GM12878 (cell line): ENCODE measurements around the gene FMNL2. TPM values are rescaled to one million over a fixed set of nuclear protein-coding genes. Genes with fewer than 3 reads are reported as not detected.

Experiments
- ATAC-seq: fragments of 200-7000 bp; cut with Tn5 transposase; 3 replicates; pipeline ENCODE4 v1.9.1; 2020; ENCODE audit warnings: mild to moderate bottlenecking, moderate library complexity
- BruUV-seq: library from RNA; stranded (reverse); fragments of 400-500 nt; replicated peaks from 2 replicates; lab custom pipeline; 2021; lab: Mats Ljungman, UMichigan
- CTCF ChIA-PET: fragments of 300-600 bp; sonication (Branson Sonifier 250); formaldehyde crosslinking; extraction: SDS; loops from one replicate; lab custom pipeline; 2021; ENCODE audit warnings: inconsistent platforms; lab: Yijun Ruan, JAX
- POLR2A ChIA-PET: fragments of 350-600 bp; formaldehyde crosslinking; extraction: SDS; loops from one replicate; lab custom pipeline; 2021; ENCODE audit warnings: inconsistent platforms; lab: Charles Lee
- RAD21 ChIA-PET: fragments of 300-600 bp; sonication (Branson Sonifier 250); formaldehyde crosslinking; loops from one replicate; lab custom pipeline; 2023; ENCODE audit warnings: antibody characterized with exemption; ENCODE audit not compliant: unreplicated experiment; lab: Charles Lee
- SMC1A ChIA-PET: fragments of 300-600 bp; sonication (Branson Sonifier 250); formaldehyde crosslinking; loops from one replicate; lab custom pipeline; 2023; ENCODE audit not compliant: unreplicated experiment, uncharacterized antibody; lab: Charles Lee
- DNase-seq: peaks from one replicate; pipeline ENCODE4 v3.0.0-alpha.2; 2011; ENCODE audit warnings: low read depth, low spot score
- FAIRE-seq: peaks from 3 replicates; lab custom pipeline; 2011; peaks lifted over from hg19 to GRCh38; lab: Jason Lieb, UNC
- H2AFZ ChIP-seq: 2 replicates; pipeline ENCODE4 v1.6.0; 2011; ENCODE audit warnings: low read depth, low read length, control low read depth; ENCODE audit not compliant: control insufficient read depth
- H3K27ac ChIP-seq: 2 replicates; pipeline ENCODE4 v1.5.1; 2011; ENCODE audit warnings: control low read depth; ENCODE audit not compliant: control insufficient read depth, insufficient read depth
- H3K27me3 ChIP-seq, 2 experiments: replicated peaks in 1 of 2; 2 replicates each; pipeline versions ENCODE4 v1.6.0 to v1.6.1; 2011; ENCODE audit warnings: low read length in 1 of 2; ENCODE audit not compliant: control insufficient read depth in 2 of 2, insufficient read depth in 2 of 2
- H3K36me3 ChIP-seq, 2 experiments: 2 replicates each; pipeline ENCODE4 v1.5.1; 2011; ENCODE audit warnings: low read length in 1 of 2; ENCODE audit not compliant: control insufficient read depth in 2 of 2, insufficient read depth in 2 of 2
- H3K4me1 ChIP-seq: 2 replicates; pipeline ENCODE4 v1.6.1; 2011; ENCODE audit warnings: mild to moderate bottlenecking, low read length, moderate library complexity, mixed read lengths; ENCODE audit not compliant: control insufficient read depth, insufficient read depth
- H3K4me2 ChIP-seq: 2 replicates; pipeline ENCODE4 v1.6.0; 2011; ENCODE audit warnings: control low read depth; ENCODE audit not compliant: control insufficient read depth, insufficient read depth
- H3K4me3 ChIP-seq: fragments of 200-600 bp; sonication (generic); 2 replicates; pipeline ENCODE4 v1.5.1; 2016
- H3K79me2 ChIP-seq: 2 replicates; pipeline ENCODE4 v1.6.0; 2011; ENCODE audit warnings: low read length; ENCODE audit not compliant: control insufficient read depth, insufficient read depth
- H3K9ac ChIP-seq: 2 replicates; pipeline ENCODE4 v1.8.0; 2011; ENCODE audit warnings: low read length, control low read depth, mixed read lengths; ENCODE audit not compliant: control insufficient read depth, insufficient read depth
- H3K9me3 ChIP-seq: replicated peaks from 3 replicates; pipeline ENCODE4 v1.5.1; 2011; ENCODE audit warnings: mild to moderate bottlenecking, low read length; ENCODE audit not compliant: control insufficient read depth, insufficient read depth
- H4K20me1 ChIP-seq: 2 replicates; pipeline ENCODE4 v1.6.0; 2011; ENCODE audit not compliant: control insufficient read depth, insufficient read depth
- IKZF1 ChIP-seq: fragments of 450-650 bp; conservative IDR thresholded peaks from 2 replicates; pipeline ENCODE4 v1.6.1; 2017; ENCODE audit warnings: antibody characterized with exemption, mild to moderate bottlenecking
- NFIC ChIP-seq: IDR thresholded peaks from 2 replicates; pipeline ENCODE4 v1.6.1; 2012; ENCODE audit warnings: low read depth, mild to moderate bottlenecking, inconsistent platforms, low read length, moderate library complexity
- NR2C1 ChIP-seq: fragments of 450-650 bp; IDR thresholded peaks from 2 replicates; pipeline ENCODE4 v1.6.1; 2017; ENCODE audit warnings: antibody characterized with exemption, mild to moderate bottlenecking, moderate library complexity
- PAX8 ChIP-seq: fragments of 450-650 bp; IDR thresholded peaks from 2 replicates; pipeline ENCODE4 v1.6.1; 2017; ENCODE audit warnings: mild to moderate bottlenecking, moderate library complexity
- POLR2AphosphoS5 ChIP-seq: IDR thresholded peaks from 2 replicates; pipeline ENCODE4 v1.6.1; 2011; ENCODE audit warnings: mild to moderate bottlenecking, low read length, inconsistent platforms
- SMAD5 ChIP-seq: IDR thresholded peaks from 2 replicates; pipeline ENCODE4 v1.6.1; 2016; ENCODE audit warnings: antibody characterized with exemption, low read depth
- SPI1 ChIP-seq: IDR thresholded peaks from 2 replicates; pipeline ENCODE4 v1.6.1; 2011; ENCODE audit warnings: low read depth, mild to moderate bottlenecking, low read length, moderate library complexity, borderline replicate concordance; ENCODE audit not compliant: insufficient read depth
- STAT3 ChIP-seq: IDR thresholded peaks from 2 replicates; pipeline ENCODE4 v1.6.1; 2011; ENCODE audit warnings: low read depth, low read length, improper control_type of control experiment
- TBL1XR1 ChIP-seq: IDR thresholded peaks from 2 replicates; pipeline ENCODE4 v1.6.1; 2012; ENCODE audit warnings: low read depth, low read length, improper control_type of control experiment
- YY1 ChIP-seq: IDR thresholded peaks from 2 replicates; pipeline ENCODE4 v1.6.1; 2011; ENCODE audit warnings: low read depth, mild to moderate bottlenecking, low read length
- WGBS: methylation state at CpG from one replicate; pipeline ENCODE4 v1.1.6; 2016; ENCODE audit warnings: low lambda C conversion rate; ENCODE audit not compliant: insufficient replicate concordance, insufficient coverage; ENCODE audit errors: missing lambda C conversion rate; 5-methylcytosine and 5-hydroxymethylcytosine counted together
- in situ Hi-C: fragments of 300-500 bp; cut with MboI; formaldehyde crosslinking; loops from 9 replicates; pipeline ENCODE4 v1.14.3; 2018; ENCODE audit warnings: mixed read lengths
- intact Hi-C: fragments of 100-400 bp; cut with micrococcal nuclease; formaldehyde crosslinking; loops from one replicate; pipeline ENCODE4 v1.14.2; 2022; ENCODE audit not compliant: unreplicated experiment
- polyA plus RNA-seq, 11 experiments: library from polyadenylated mRNA; depleted of rRNA in 4 of 11; unstranded in 6 of 11; stranded (reverse) in 5 of 11; fragments of >200 nt; fragmentation: Nextera tagmentation in 4 of 11; fragmentation: Illumina TruSeq in 1 of 11; extraction: Ambion mirVana in 4 of 11; extraction: Trizol in 1 of 11; gene quantifications; 1 replicate in 1 of 11; 2 replicates in 10 of 11; pipeline versions ENCODE4 v1.2.1 to v1.2.3, GENCODE V29; 2011 to 2016; ENCODE audit warnings: inconsistent platforms in 2 of 11, missing spikeins in 2 of 11, low read depth in 1 of 11
- total RNA-seq, 4 experiments: library from RNA; depleted of rRNA in 3 of 4; stranded (reverse); fragments of >200 nt in 3 of 4; fragmentation: Illumina TruSeq in 1 of 4; extraction: Trizol in 1 of 4; gene quantifications; 2 replicates each; pipeline versions ENCODE4 v1.2.1 to v1.2.3, GENCODE V29; 2013 to 2021
- TF ChIP-seq, protein P1 (sequence below): IDR thresholded peaks from 2 replicates; pipeline ENCODE4 v1.6.1; 2011; ENCODE audit warnings: low read depth, mild to moderate bottlenecking, low read length, moderate library complexity, borderline replicate concordance; ENCODE audit errors: extremely low read depth
- TF ChIP-seq, protein P2 (sequence below): fragments of 450-650 bp; formaldehyde crosslinking; IDR thresholded peaks from 2 replicates; pipeline ENCODE4 v1.5.0; 2022; ENCODE audit warnings: mild to moderate bottlenecking, missing genetic modification characterization

FMNL2 gene
- total and polyA plus RNA-seq, 10 of the 15 experiments (the other 5 are each of a cell fraction or from before 2014, with no cell fraction given): 0.13 to 9.9 (median 0.35) TPM

- WGBS: 71% methylated on average over 3 of the region's 4 CpGs
- Histone ChIP-seq H2AFZ (no peak overlapping the region), H3K4me2 (no peak overlapping the region), H4K20me1 (no peaks in the 10 kb centered on the region), H3K79me2 (no peaks in the 10 kb centered on the region), H3K9ac (no peak overlapping the region), H3K36me3 (no peaks in the 10 kb centered on the region), H3K4me3 (no peak overlapping the region), H3K27ac (no peak overlapping the region), H3K4me1 (no peaks in the 10 kb centered on the region), H3K27me3 (no peaks in the 10 kb centered on the region), H3K9me3 (no peaks in the 10 kb centered on the region)
- ATAC-seq: no peak
- SMC1A ChIA-PET: interaction anchor here (0.8 to 1.6 kb wide), 3 partner anchors 11 to 76 kb away, joined by 3 read pairs; no protein-coding TSS in a partner anchor
- POLR2A ChIA-PET: no interaction called here
- no peak for FAIRE-seq
- CTCF ChIA-PET: interaction anchor here (1.7 to 1.8 kb wide), 2 partner anchors 10 to 137 kb away, joined by 4 to 7 read pairs; no protein-coding TSS in a partner anchor
- intact Hi-C loops (no loop called here), in situ Hi-C loops (no loop called here)
- RAD21 ChIA-PET: interaction anchor here (1.0 kb wide), 1 partner anchor 26 kb away, joined by 3 read pairs; no protein-coding TSS in a partner anchor
- BruUV-seq: no TSS peak
- no peak for DNase-seq
- no peak for TF ChIP-seq NR2C1
- no peak for TF ChIP-seq YY1
- TF ChIP-seq STAT3: no peak
- TF ChIP-seq, protein P1, sequence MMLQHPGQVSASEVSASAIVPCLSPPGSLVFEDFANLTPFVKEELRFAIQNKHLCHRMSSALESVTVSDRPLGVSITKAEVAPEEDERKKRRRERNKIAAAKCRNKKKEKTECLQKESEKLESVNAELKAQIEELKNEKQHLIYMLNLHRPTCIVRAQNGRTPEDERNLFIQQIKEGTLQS: no peak
- TF ChIP-seq NFIC: no peak
- no peak for TF ChIP-seq POLR2AphosphoS5
- TF ChIP-seq PAX8: no peak
- no peak for TF ChIP-seq TBL1XR1
- TF ChIP-seq SMAD5: no peak
These were observed 208.7 kb downstream of the FMNL2 start for GRCh38 chr2:152543717-152544116.

GRCh38 chr2:152544638-152545037 is 209.7 kb downstream of the FMNL2 start:
- FAIRE-seq (no peak), ATAC-seq (no peak), DNase-seq (no peak)
- no peaks in the 10 kb centered on the region for H3K36me3 ChIP-seq
- ChIA-PET RAD21 (no interaction called here), SMC1A (interaction anchor here (1.2 kb wide), 1 partner anchor 29 kb away, joined by 3 read pairs; no protein-coding TSS in a partner anchor), POLR2A (no interaction called here), CTCF (interaction anchor here (0.6 kb wide), 1 partner anchor 363 kb away, joined by 3 read pairs; no protein-coding TSS in a partner anchor)
- no peaks in the 10 kb centered on the region for H3K4me1 ChIP-seq
- intact Hi-C loops (no loop called here), in situ Hi-C loops (no loop called here)
- no peak overlapping the region for H3K4me3 ChIP-seq
- H2AFZ ChIP-seq: no peak overlapping the region
- no TSS peak for BruUV-seq
- no peaks in the 10 kb centered on the region for H3K79me2 ChIP-seq
- H3K9ac ChIP-seq: no peak overlapping the region
- WGBS: 74% methylated on average over 2 of the region's 2 CpGs
- no peak overlapping the region for H3K27ac ChIP-seq
- H4K20me1 ChIP-seq: no peaks in the 10 kb centered on the region
- no peak overlapping the region for H3K4me2 ChIP-seq
- H3K27me3 ChIP-seq: no peaks in the 10 kb centered on the region
- H3K9me3 ChIP-seq: no peaks in the 10 kb centered on the region
- TF ChIP-seq SPI1 (no peak), IKZF1 (no peak)
- TF ChIP-seq, protein P2, sequence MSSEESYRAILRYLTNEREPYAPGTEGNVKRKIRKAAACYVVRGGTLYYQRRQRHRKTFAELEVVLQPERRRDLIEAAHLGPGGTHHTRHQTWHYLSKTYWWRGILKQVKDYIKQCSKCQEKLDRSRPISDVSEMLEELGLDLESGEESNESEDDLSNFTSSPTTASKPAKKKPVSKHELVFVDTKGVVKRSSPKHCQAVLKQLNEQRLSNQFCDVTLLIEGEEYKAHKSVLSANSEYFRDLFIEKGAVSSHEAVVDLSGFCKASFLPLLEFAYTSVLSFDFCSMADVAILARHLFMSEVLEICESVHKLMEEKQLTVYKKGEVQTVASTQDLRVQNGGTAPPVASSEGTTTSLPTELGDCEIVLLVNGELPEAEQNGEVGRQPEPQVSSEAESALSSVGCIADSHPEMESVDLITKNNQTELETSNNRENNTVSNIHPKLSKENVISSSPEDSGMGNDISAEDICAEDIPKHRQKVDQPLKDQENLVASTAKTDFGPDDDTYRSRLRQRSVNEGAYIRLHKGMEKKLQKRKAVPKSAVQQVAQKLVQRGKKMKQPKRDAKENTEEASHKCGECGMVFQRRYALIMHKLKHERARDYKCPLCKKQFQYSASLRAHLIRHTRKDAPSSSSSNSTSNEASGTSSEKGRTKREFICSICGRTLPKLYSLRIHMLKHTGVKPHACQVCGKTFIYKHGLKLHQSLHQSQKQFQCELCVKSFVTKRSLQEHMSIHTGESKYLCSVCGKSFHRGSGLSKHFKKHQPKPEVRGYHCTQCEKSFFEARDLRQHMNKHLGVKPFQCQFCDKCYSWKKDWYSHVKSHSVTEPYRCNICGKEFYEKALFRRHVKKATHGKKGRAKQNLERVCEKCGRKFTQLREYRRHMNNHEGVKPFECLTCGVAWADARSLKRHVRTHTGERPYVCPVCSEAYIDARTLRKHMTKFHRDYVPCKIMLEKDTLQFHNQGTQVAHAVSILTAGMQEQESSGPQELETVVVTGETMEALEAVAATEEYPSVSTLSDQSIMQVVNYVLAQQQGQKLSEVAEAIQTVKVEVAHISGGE (CRISPR knock-in tag): no peak
